SK-N-SH (cell line): ENCODE results near the gene RABGAP1L.

Experiments
- EP300 ChIP-seq, 2 experiments: IDR thresholded peaks; 2 replicates each; pipeline versions ENCODE4 v1.4.0 to v1.6.1; 2012; ENCODE audit warnings: borderline replicate concordance in 1 of 2, low read depth in 1 of 2, low read length in 1 of 2
- FOXM1 ChIP-seq: IDR thresholded peaks from 2 replicates; pipeline ENCODE4 v1.4.0; 2012; ENCODE audit warnings: low read depth, mild to moderate bottlenecking
- GABPA ChIP-seq: IDR thresholded peaks from 2 replicates; pipeline ENCODE4 v1.4.0; 2012; ENCODE audit warnings: low read depth, mild to moderate bottlenecking
- GATA2 ChIP-seq: sonication (generic); formaldehyde crosslinking; IDR thresholded peaks from 2 replicates; pipeline ENCODE4 v1.5.0; 2020; ENCODE audit warnings: mild to moderate bottlenecking, missing genetic modification reagents
- MXI1 ChIP-seq: IDR thresholded peaks from 2 replicates; pipeline ENCODE4 v1.6.1; 2012; ENCODE audit warnings: mild to moderate bottlenecking, low read depth, low read length, improper control_type of control experiment
- NFIC ChIP-seq: IDR thresholded peaks from 2 replicates; pipeline ENCODE4 v1.4.0; 2012; ENCODE audit warnings: borderline replicate concordance
- POLR2AphosphoS5 ChIP-seq: IDR thresholded peaks from 2 replicates; pipeline ENCODE4 v1.6.1; 2012; ENCODE audit warnings: low read depth, low read length
- RFX5 ChIP-seq: IDR thresholded peaks from 2 replicates; pipeline ENCODE4 v1.6.1; 2012; ENCODE audit warnings: mild to moderate bottlenecking, improper control_type of control experiment, low read length
- SIN3A ChIP-seq: IDR thresholded peaks from 2 replicates; pipeline ENCODE4 v1.6.1; 2012; ENCODE audit warnings: low read depth, mild to moderate bottlenecking, low read length, moderate library complexity, borderline replicate concordance
- TF ChIP-seq, protein P1 (sequence below): IDR thresholded peaks from 2 replicates; pipeline ENCODE4 v1.4.0; 2012; ENCODE audit warnings: low read depth
- TF ChIP-seq, protein P2 (sequence below): fragments of 200-600 bp; sonication (generic); IDR thresholded peaks from 2 replicates; pipeline ENCODE4 v1.6.1; 2017; ENCODE audit warnings: antibody characterized with exemption, mild to moderate bottlenecking, moderate library complexity
- TF ChIP-seq, protein P3 (sequence below): fragments of 150-350 bp; IDR thresholded peaks from 2 replicates; pipeline ENCODE4 v1.6.1; 2017; ENCODE audit warnings: antibody characterized with exemption, low read length, low read depth, borderline replicate concordance

- TF ChIP-seq NFIC (no peak), SIN3A (no peak), GATA2 (CRISPR knock-in tag) (no peak), RFX5 (no peak), POLR2AphosphoS5 (no peak), GABPA (no peak), EP300 (IDR thresholded peaks at IDR 0.05; ENCODE audit: borderline replicate concordance in 1 of 2, low read depth in 1 of 2, low read length in 1 of 2) (no peak), FOXM1 (no peak), MXI1 (no peak)
- TF ChIP-seq, protein P1, sequence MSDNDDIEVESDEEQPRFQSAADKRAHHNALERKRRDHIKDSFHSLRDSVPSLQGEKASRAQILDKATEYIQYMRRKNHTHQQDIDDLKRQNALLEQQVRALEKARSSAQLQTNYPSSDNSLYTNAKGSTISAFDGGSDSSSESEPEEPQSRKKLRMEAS: no peak
- TF ChIP-seq, protein P2, sequence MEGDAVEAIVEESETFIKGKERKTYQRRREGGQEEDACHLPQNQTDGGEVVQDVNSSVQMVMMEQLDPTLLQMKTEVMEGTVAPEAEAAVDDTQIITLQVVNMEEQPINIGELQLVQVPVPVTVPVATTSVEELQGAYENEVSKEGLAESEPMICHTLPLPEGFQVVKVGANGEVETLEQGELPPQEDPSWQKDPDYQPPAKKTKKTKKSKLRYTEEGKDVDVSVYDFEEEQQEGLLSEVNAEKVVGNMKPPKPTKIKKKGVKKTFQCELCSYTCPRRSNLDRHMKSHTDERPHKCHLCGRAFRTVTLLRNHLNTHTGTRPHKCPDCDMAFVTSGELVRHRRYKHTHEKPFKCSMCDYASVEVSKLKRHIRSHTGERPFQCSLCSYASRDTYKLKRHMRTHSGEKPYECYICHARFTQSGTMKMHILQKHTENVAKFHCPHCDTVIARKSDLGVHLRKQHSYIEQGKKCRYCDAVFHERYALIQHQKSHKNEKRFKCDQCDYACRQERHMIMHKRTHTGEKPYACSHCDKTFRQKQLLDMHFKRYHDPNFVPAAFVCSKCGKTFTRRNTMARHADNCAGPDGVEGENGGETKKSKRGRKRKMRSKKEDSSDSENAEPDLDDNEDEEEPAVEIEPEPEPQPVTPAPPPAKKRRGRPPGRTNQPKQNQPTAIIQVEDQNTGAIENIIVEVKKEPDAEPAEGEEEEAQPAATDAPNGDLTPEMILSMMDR: no peak
- TF ChIP-seq, protein P3, sequence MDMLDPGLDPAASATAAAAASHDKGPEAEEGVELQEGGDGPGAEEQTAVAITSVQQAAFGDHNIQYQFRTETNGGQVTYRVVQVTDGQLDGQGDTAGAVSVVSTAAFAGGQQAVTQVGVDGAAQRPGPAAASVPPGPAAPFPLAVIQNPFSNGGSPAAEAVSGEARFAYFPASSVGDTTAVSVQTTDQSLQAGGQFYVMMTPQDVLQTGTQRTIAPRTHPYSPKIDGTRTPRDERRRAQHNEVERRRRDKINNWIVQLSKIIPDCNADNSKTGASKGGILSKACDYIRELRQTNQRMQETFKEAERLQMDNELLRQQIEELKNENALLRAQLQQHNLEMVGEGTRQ: no peak
Observed at GRCh38 chr1:174333437-174333836, 174.1 kb downstream of the RABGAP1L start.
